HCT116 (cell line): ENCODE measurements around the gene ELMO2.

ENCODE experiments used
- ATF3 ChIP-seq: IDR thresholded peaks from 2 replicates; pipeline ENCODE4 v1.6.1; 2012
- CTCF ChIP-seq, 3 experiments: fragments of 200-600 bp in 1 of 3; sonication (generic) in 1 of 3; IDR thresholded peaks in 2 of 3; conservative IDR thresholded peaks in 1 of 3; 2 replicates each; pipeline ENCODE4 v1.5.1; 2012 to 2017; ENCODE audit warnings: low read depth in 2 of 3, low read length in 2 of 3, antibody characterized with exemption in 1 of 3, borderline replicate concordance in 1 of 3, control low read depth in 1 of 3, mild to moderate bottlenecking in 1 of 3, mixed read lengths in 1 of 3, mixed run types in 1 of 3, moderate library complexity in 1 of 3; ENCODE audit not compliant: insufficient read depth in 1 of 3
- EGR1 ChIP-seq: IDR thresholded peaks from 2 replicates; pipeline ENCODE4 v1.6.1; 2012; ENCODE audit warnings: low read depth
- EZH2 ChIP-seq: fragments of 200-600 bp; sonication (generic); IDR thresholded peaks from 2 replicates; pipeline ENCODE4 v1.6.1; 2017; ENCODE audit warnings: antibody characterized with exemption, mixed run types
- FOSL1 ChIP-seq: IDR thresholded peaks from 2 replicates; pipeline ENCODE4 v1.6.1; 2012; ENCODE audit warnings: low read depth
- JUND ChIP-seq: IDR thresholded peaks from 2 replicates; pipeline ENCODE4 v1.6.1; 2012
- POLR2A ChIP-seq: IDR thresholded peaks from 2 replicates; pipeline ENCODE4 v1.7.0; 2011; ENCODE audit warnings: borderline replicate concordance; ENCODE audit not compliant: insufficient read depth, insufficient read length; ENCODE audit errors: extremely low read depth

- TF ChIP-seq EZH2: no peak
- TF ChIP-seq CTCF (IDR thresholded peaks at IDR 0.05 in 2 of 3, conservative IDR thresholded peaks at IDR 0.05 in 1 of 3; ENCODE audit: borderline replicate concordance in 1 of 3, insufficient read depth in 1 of 3, low read depth in 2 of 3, low read length in 2 of 3): no peak
- no peak for TF ChIP-seq FOSL1
- TF ChIP-seq EGR1: no peak
- no peak for TF ChIP-seq POLR2A
- TF ChIP-seq JUND: no peak
- TF ChIP-seq ATF3: no peak
Observed at GRCh38 chr20:46317685-46318177, 88.7 kb downstream of the ELMO2 start.
